ENCODE results near the gene RINL.
"Not testable (repeated sequence)": the region's sequence is repeated elsewhere in the genome, so short reads cannot be mapped to it uniquely, and the experiment has no call there.

Gene RINL

DNA sequence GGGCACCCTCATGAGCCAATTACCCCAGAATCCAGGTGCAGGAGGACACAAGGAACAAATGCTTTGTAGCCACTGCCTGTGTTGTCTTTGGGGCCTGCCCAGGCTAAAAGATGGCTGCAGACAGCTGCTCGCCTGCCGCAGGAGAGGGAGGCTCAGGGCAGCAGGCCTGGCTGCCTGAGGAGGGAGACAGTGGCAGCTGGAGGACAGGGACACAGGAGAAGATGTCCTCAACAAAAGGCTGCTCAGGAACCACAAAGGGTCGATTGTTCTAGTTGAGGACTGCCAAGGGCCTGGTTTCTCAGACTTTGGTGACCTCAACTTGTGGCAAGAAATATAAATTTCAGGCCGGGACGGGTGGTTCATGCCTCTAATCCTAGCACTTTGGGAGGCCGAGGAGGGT, 13.7 kb upstream of the RINL start:
- H3K4me3 ChIP-seq (ENCODE audit: low read depth in 1 of 5, low read length in 5 of 5), result no peak overlapping the region
- no peaks in the 10 kb centered on the region for H3K27me3 ChIP-seq (ENCODE audit: control insufficient read depth in 5 of 5, insufficient read depth in 4 of 5, low read length in 5 of 5)
- peaks cover 0 to 16% (median 3%) of the 10 kb centered on the region in 5 donors for H3K4me1 ChIP-seq (ENCODE audit: control insufficient read depth in 5 of 5, insufficient read depth in 5 of 5, low read length in 5 of 5)
- H3K9me3 ChIP-seq (ENCODE audit: control insufficient read depth in 5 of 5, low read length in 5 of 5), result no peaks in the 10 kb centered on the region
- no peak overlapping the region for H3K27ac ChIP-seq (ENCODE audit: low read depth, low read length)
- H3K36me3 ChIP-seq (ENCODE audit: control insufficient read depth in 5 of 5, insufficient read depth in 5 of 5, low read length in 5 of 5), result peaks cover 0 to 41% (median 40%) of the 10 kb centered on the region in 5 donors
- H3K9ac ChIP-seq (ENCODE audit: low read length in 5 of 5), result no peak overlapping the region

- Histone ChIP-seq H3K9ac (ENCODE audit: low read length in 5 of 5) (no peak overlapping the region), H3K4me1 (ENCODE audit: control insufficient read depth in 5 of 5, insufficient read depth in 5 of 5, low read length in 5 of 5) (peaks cover 0 to 12% (median 0%) of the 10 kb centered on the region in 5 donors), H3K36me3 (ENCODE audit: control insufficient read depth in 5 of 5, insufficient read depth in 5 of 5, low read length in 5 of 5) (peaks cover 0 to 47% (median 44%) of the 10 kb centered on the region in 5 donors)
Observed at GRCh38 chr19:38890686-38891085, 12.6 kb upstream of the RINL start.

DNA sequence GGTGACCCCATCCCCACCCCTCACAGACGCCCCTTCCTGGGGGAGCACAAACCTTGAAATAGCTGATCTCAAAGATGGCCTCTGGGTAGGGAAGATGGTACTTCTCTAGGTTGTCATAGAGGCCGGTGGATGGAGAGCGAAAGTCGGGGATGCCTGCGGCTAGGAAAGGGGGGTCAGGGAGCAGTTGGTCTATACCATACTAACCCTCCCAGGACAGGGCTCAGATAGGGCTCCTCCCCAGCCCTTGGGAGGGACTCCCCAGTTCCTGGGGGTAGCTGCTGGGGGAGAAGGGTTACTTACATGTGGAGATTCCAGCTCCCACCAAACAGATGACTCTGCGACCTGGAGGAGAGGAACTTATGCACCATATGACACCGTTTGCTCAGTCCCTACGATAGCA, 11.7 kb upstream of the RINL start:
- H3K9ac ChIP-seq (ENCODE audit: low read length in 5 of 5), result no peak overlapping the region
- no peaks in the 10 kb centered on the region for H3K27me3 ChIP-seq (ENCODE audit: control insufficient read depth in 5 of 5, insufficient read depth in 4 of 5, low read length in 5 of 5)
- peaks cover 0 to 12% (median 0%) of the 10 kb centered on the region in 5 donors for H3K4me1 ChIP-seq (ENCODE audit: control insufficient read depth in 5 of 5, insufficient read depth in 5 of 5, low read length in 5 of 5)
- no peak overlapping the region for H3K27ac ChIP-seq (ENCODE audit: low read depth, low read length)
- peaks cover 0 to 47% (median 44%) of the 10 kb centered on the region in 5 donors for H3K36me3 ChIP-seq (ENCODE audit: control insufficient read depth in 5 of 5, insufficient read depth in 5 of 5, low read length in 5 of 5)
- no peaks in the 10 kb centered on the region for H3K9me3 ChIP-seq (ENCODE audit: control insufficient read depth in 5 of 5, low read length in 5 of 5)
- no peak overlapping the region for H3K4me3 ChIP-seq (ENCODE audit: low read depth in 1 of 5, low read length in 5 of 5)

More at GRCh38 chr19:38890686-38891085, 12.6 kb upstream of the RINL start:
- Histone ChIP-seq H3K9me3 (ENCODE audit: control insufficient read depth in 5 of 5, low read length in 5 of 5) (no peaks in the 10 kb centered on the region), H3K4me3 (ENCODE audit: low read depth in 1 of 5, low read length in 5 of 5) (no peak overlapping the region), H3K27me3 (ENCODE audit: control insufficient read depth in 5 of 5, insufficient read depth in 4 of 5, low read length in 5 of 5) (no peaks in the 10 kb centered on the region), H3K27ac (ENCODE audit: low read depth, low read length) (no peak overlapping the region)

DNA sequence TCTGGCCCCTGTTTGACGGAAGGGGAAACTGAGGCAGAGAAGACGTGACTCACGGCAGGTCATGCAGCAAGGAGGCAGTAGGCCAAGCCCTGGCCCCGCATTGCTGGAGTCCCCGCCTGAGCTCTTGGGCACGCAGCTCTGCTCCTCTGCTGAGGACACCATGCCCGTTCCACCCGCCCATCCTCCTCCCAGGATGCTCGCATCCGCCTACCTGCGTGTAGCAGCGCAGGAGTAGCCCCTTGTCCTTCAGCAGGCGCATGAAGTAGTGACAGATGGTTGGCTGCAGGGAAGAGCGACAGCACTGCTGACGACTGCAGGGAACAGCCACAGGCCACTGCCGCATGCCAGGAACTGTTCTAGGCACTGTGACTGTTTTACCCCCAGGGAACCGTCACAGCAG, 10.8 kb upstream of the RINL start:
- Histone ChIP-seq H3K36me3 (ENCODE audit: control insufficient read depth in 5 of 5, insufficient read depth in 5 of 5, low read length in 5 of 5) (peaks cover 0 to 48% (median 44%) of the 10 kb centered on the region in 5 donors), H3K27ac (ENCODE audit: low read depth, low read length) (no peak overlapping the region), H3K27me3 (ENCODE audit: control insufficient read depth in 5 of 5, insufficient read depth in 4 of 5, low read length in 5 of 5) (no peaks in the 10 kb centered on the region), H3K4me3 (ENCODE audit: low read depth in 1 of 5, low read length in 5 of 5) (no peak overlapping the region), H3K9ac (ENCODE audit: low read length in 5 of 5) (no peak overlapping the region), H3K9me3 (ENCODE audit: control insufficient read depth in 5 of 5, low read length in 5 of 5) (no peaks in the 10 kb centered on the region), H3K4me1 (ENCODE audit: control insufficient read depth in 5 of 5, insufficient read depth in 5 of 5, low read length in 5 of 5) (peaks cover 0 to 11% (median 0%) of the 10 kb centered on the region in 5 donors)

- not testable (repeated sequence) for H3K9ac ChIP-seq (ENCODE audit: low read length in 5 of 5); H3K27me3 ChIP-seq (ENCODE audit: control insufficient read depth in 5 of 5, insufficient read depth in 4 of 5, low read length in 5 of 5); H3K9me3 ChIP-seq (ENCODE audit: control insufficient read depth in 5 of 5, low read length in 5 of 5); H3K4me1 ChIP-seq (ENCODE audit: control insufficient read depth in 5 of 5, insufficient read depth in 5 of 5, low read length in 5 of 5); H3K4me3 ChIP-seq (ENCODE audit: low read depth in 1 of 5, low read length in 5 of 5); H3K27ac ChIP-seq (ENCODE audit: low read depth, low read length)
- peaks cover 0 to 64% (median 53%) of the 10 kb centered on the region in 5 donors for H3K36me3 ChIP-seq (ENCODE audit: control insufficient read depth in 5 of 5, insufficient read depth in 5 of 5, low read length in 5 of 5)
Observed at GRCh38 chr19:38884691-38885090, 6.6 kb upstream of the RINL start.

- Histone ChIP-seq H3K36me3 (ENCODE audit: control insufficient read depth in 5 of 5, insufficient read depth in 5 of 5, low read length in 5 of 5) (peaks cover 0 to 59% (median 44%) of the 10 kb centered on the region in 5 donors), H3K4me1 (ENCODE audit: control insufficient read depth in 5 of 5, insufficient read depth in 5 of 5, low read length in 5 of 5) (peaks cover 0 to 10% (median 4%) of the 10 kb centered on the region in 5 donors), H3K27ac (ENCODE audit: low read depth, low read length) (no peak overlapping the region), H3K4me3 (ENCODE audit: low read depth in 1 of 5, low read length in 5 of 5) (no peak overlapping the region), H3K9me3 (ENCODE audit: control insufficient read depth in 5 of 5, low read length in 5 of 5) (no peaks in the 10 kb centered on the region), H3K27me3 (ENCODE audit: control insufficient read depth in 5 of 5, insufficient read depth in 4 of 5, low read length in 5 of 5) (no peaks in the 10 kb centered on the region), H3K9ac (ENCODE audit: low read length in 5 of 5) (no peak overlapping the region)
Observed at GRCh38 chr19:38883286-38883685, 5.2 kb upstream of the RINL start.

DNA sequence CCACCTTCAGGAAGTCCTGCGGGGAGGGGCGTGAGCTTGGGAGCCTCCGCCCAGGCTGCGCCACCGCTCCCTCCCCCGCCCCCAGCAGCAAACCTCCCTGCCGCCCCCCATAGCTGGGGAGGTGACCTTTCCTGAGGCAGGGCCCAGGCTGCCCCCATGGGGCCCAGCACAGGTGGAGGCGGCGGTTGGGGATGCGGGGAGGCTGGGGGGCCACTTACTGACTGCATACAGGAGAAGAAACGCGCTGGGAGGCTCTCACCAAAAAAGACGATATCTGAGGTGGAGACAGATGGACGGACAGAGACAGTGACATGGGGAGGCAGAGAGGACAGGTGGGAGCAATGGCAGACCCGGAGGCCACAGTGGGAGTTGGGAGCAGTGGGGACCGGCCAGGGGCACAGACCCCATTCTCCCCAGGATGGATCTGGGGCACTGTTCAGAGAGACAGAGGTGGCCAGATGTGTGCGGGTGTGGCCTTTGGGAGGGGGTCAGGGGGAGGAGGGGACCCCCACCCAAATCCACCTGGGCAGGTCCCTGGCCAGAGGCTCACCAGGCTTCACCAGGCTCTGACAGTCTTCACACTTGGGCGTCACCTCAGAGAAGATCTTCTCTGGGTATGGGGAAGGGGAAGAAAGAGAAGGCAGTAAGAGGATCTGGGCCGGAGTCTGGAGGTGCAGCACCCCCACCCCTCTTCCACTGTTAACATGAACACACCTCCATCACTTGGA, 3.0 kb upstream of the RINL start:
- Histone ChIP-seq H3K9me3 (ENCODE audit: control insufficient read depth in 5 of 5, low read length in 5 of 5) (no peaks in the 10 kb centered on the region), H3K27me3 (ENCODE audit: control insufficient read depth in 5 of 5, insufficient read depth in 4 of 5, low read length in 5 of 5) (no peaks in the 10 kb centered on the region), H3K27ac (ENCODE audit: low read depth, low read length) (no peak overlapping the region), H3K4me3 (ENCODE audit: low read depth in 1 of 5, low read length in 5 of 5) (no peak overlapping the region), H3K4me1 (ENCODE audit: control insufficient read depth in 5 of 5, insufficient read depth in 5 of 5, low read length in 5 of 5) (peaks cover 0 to 25% (median 12%) of the 10 kb centered on the region in 5 donors), H3K9ac (ENCODE audit: low read length in 5 of 5) (no peak overlapping the region), H3K36me3 (ENCODE audit: control insufficient read depth in 5 of 5, insufficient read depth in 5 of 5, low read length in 5 of 5) (peaks cover 0 to 49% (median 35%) of the 10 kb centered on the region in 5 donors)

- peaks cover 0 to 25% (median 12%) of the 10 kb centered on the region in 5 donors for H3K4me1 ChIP-seq (ENCODE audit: control insufficient read depth in 5 of 5, insufficient read depth in 5 of 5, low read length in 5 of 5)
Observed at GRCh38 chr19:38880076-38880881, 2.2 kb upstream of the RINL start.

DNA sequence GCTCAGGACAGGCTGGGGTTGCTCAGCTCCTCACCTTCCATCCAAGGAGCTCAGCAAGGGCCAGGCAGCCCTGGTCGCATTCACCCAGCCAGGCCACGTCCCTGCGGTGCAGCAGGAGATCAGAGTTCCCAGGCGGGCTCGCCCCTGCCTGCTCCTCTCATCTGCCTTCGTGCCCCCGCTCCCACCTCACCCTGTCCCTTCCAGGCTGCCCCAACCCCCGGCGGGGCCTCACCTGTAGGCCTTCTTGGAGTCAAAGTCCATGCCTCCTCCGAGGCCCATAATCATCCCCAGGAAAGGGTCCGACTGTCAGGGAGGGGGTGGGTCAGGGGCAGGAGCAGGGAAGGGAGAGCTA, 1.3 kb upstream of the RINL start:
- peaks cover 0 to 25% (median 12%) of the 10 kb centered on the region in 5 donors for H3K4me1 ChIP-seq (ENCODE audit: control insufficient read depth in 5 of 5, insufficient read depth in 5 of 5, low read length in 5 of 5)
- no peaks in the 10 kb centered on the region for H3K9me3 ChIP-seq (ENCODE audit: control insufficient read depth in 5 of 5, low read length in 5 of 5)
- H3K36me3 ChIP-seq (ENCODE audit: control insufficient read depth in 5 of 5, insufficient read depth in 5 of 5, low read length in 5 of 5), result peaks cover 0 to 46% (median 32%) of the 10 kb centered on the region in 5 donors
- H3K27me3 ChIP-seq (ENCODE audit: control insufficient read depth in 5 of 5, insufficient read depth in 4 of 5, low read length in 5 of 5), result no peaks in the 10 kb centered on the region
- no peak overlapping the region for H3K9ac ChIP-seq (ENCODE audit: low read length in 5 of 5)
- H3K4me3 ChIP-seq (ENCODE audit: low read depth in 1 of 5, low read length in 5 of 5), result no peak overlapping the region
- H3K27ac ChIP-seq (ENCODE audit: low read depth, low read length), result no peak overlapping the region

More at GRCh38 chr19:38880076-38880881, 2.2 kb upstream of the RINL start:
- H3K9ac ChIP-seq (ENCODE audit: low read length in 5 of 5), result no peak overlapping the region
- H3K9me3 ChIP-seq (ENCODE audit: control insufficient read depth in 5 of 5, low read length in 5 of 5), result no peaks in the 10 kb centered on the region
- no peak overlapping the region for H3K27ac ChIP-seq (ENCODE audit: low read depth, low read length)
- H3K36me3 ChIP-seq (ENCODE audit: control insufficient read depth in 5 of 5, insufficient read depth in 5 of 5, low read length in 5 of 5), result peaks cover 0 to 46% (median 32%) of the 10 kb centered on the region in 5 donors
- H3K27me3 ChIP-seq (ENCODE audit: control insufficient read depth in 5 of 5, insufficient read depth in 4 of 5, low read length in 5 of 5), result no peaks in the 10 kb centered on the region
- no peak overlapping the region for H3K4me3 ChIP-seq (ENCODE audit: low read depth in 1 of 5, low read length in 5 of 5)

Measured in subcutaneous abdominal adipose tissue (tissue), 5 donors.